ENCODE results near the gene A2M.

DNA sequence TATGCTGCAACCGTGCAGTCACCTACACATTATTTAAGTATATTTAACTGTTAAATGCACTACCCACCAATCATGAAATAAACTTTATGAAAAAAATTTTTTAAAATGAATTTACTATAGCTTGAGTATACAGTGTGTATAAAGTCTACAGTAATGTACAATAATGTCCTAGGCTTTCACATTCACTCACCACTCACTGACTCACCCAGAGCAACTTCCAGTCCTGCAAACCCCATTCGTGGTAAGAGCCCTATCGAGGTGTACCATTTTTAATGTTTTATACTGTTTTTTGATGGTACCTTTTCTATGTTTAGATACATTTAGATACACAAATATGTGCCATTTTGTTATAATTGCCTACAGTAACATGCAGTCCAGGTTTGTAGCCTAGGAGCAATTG is 78.3 kb downstream of the A2M start:
- TF ChIP-seq EZH2 (IDR thresholded peaks at IDR 0.05) (no peak), POLR2AphosphoS5 (IDR thresholded peaks at IDR 0.05; ENCODE audit: borderline replicate concordance, low read depth, low read length) (no peak)

Data from SK-N-MC (cell line).